Smooth muscle cell (in vitro differentiated cells): ENCODE results near the gene KCNK17. TPM values are rescaled to one million over a fixed set of nuclear protein-coding genes. Genes with fewer than 3 reads are reported as not detected.

Experiments used
- DNase-seq: peaks from one replicate; lab custom pipeline; 2025; ENCODE audit not compliant: unreplicated experiment; lab: John Stamatoyannopoulos, UW
- H2AFZ ChIP-seq: fragments of 200-600 bp; sonication (generic); 2 replicates; pipeline ENCODE4 v1.6.0; 2016; ENCODE audit warnings: antibody characterized with exemption, low read depth, mild to moderate bottlenecking
- H3F3A ChIP-seq: fragments of 200-600 bp; sonication (generic); 2 replicates; pipeline ENCODE4 v1.6.0; 2017; ENCODE audit warnings: antibody characterized with exemption, low read depth
- H3K27ac ChIP-seq: fragments of 200-600 bp; sonication (generic); 2 replicates; pipeline ENCODE4 v1.5.1; 2016; ENCODE audit warnings: low read depth, mild to moderate bottlenecking
- H3K27me3 ChIP-seq: fragments of 200-600 bp; sonication (generic); 2 replicates; pipeline ENCODE4 v1.6.1; 2016; ENCODE audit warnings: low read depth, mild to moderate bottlenecking
- H3K36me3 ChIP-seq: fragments of 200-600 bp; sonication (generic); 2 replicates; pipeline ENCODE4 v1.5.1; 2016; ENCODE audit warnings: low read depth
- H3K4me1 ChIP-seq: fragments of 200-600 bp; sonication (generic); 2 replicates; pipeline ENCODE4 v1.5.1; 2016; ENCODE audit warnings: low read depth
- H3K4me2 ChIP-seq: fragments of 200-600 bp; sonication (generic); 2 replicates; pipeline ENCODE4 v1.6.0; 2016; ENCODE audit warnings: mild to moderate bottlenecking
- H3K4me3 ChIP-seq: fragments of 200-600 bp; sonication (generic); 2 replicates; pipeline ENCODE4 v1.5.1; 2016; ENCODE audit warnings: mild to moderate bottlenecking
- H3K79me2 ChIP-seq: fragments of 200-600 bp; sonication (generic); 2 replicates; pipeline ENCODE4 v1.6.0; 2016; ENCODE audit warnings: low read depth, mild to moderate bottlenecking
- H3K9ac ChIP-seq: fragments of 200-600 bp; sonication (generic); 2 replicates; pipeline ENCODE4 v1.6.0; 2016; ENCODE audit warnings: low read depth
- H3K9me3 ChIP-seq: fragments of 200-600 bp; sonication (generic); replicated peaks from 2 replicates; pipeline ENCODE4 v1.5.1; 2016; ENCODE audit warnings: low read depth
- H4K20me1 ChIP-seq: fragments of 200-600 bp; sonication (generic); 2 replicates; pipeline ENCODE4 v1.6.0; 2016; ENCODE audit warnings: low read depth
- WGBS: methylation state at CpG from one replicate; pipeline ENCODE4 v1.1.7; 2016; ENCODE audit warnings: low lambda C conversion rate; 5-methylcytosine and 5-hydroxymethylcytosine counted together
- polyA plus RNA-seq: library from polyadenylated mRNA; unstranded; fragments of >200 nt; fragmentation: Nextera tagmentation; extraction: Ambion mirVana; gene quantifications from 2 replicates; pipeline ENCODE4 v1.2.1, GENCODE V29; 2016
- total RNA-seq: library from RNA; depleted of rRNA; stranded (reverse); fragments of >200 nt; gene quantifications from 2 replicates; pipeline ENCODE4 v1.2.3, GENCODE V29; 2014
- TF ChIP-seq, protein P1 (sequence below): fragments of 200-600 bp; sonication (generic); IDR thresholded peaks from 2 replicates; pipeline ENCODE4 v1.5.1; 2017; ENCODE audit warnings: borderline replicate concordance, mild to moderate bottlenecking, antibody characterized with exemption; ENCODE audit not compliant: insufficient read depth, poor library complexity, severe bottlenecking

Gene KCNK17
- total and polyA plus RNA-seq, 2 experiments from 2014 or later: not detected

DNA sequence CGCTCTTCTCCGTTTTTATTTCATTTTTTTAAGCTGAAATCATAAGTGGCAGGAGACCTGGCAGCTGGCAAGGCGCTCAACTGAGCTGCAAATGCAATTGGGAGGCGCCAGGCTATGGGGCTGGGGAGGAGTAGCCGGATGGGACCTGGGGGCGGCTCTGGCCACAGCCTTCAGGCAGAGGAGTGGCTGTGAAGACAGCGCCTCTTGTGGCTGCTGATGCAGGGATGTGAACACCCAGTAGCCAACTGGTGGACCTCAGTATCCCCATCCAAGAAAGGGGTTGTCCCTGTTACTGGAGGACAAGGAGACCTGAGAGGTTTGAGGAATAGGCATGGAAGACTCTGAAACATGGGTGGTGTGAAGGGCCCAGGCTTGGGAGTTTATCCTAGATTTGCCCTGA is 12.6 kb downstream of the KCNK17 start:
- DNase-seq: no peak
- no peak overlapping the region for H3K9ac ChIP-seq
- H3K4me3 ChIP-seq: no peak overlapping the region
- H4K20me1 ChIP-seq: no peaks in the 10 kb centered on the region
- H3K36me3 ChIP-seq: no peaks in the 10 kb centered on the region
- no peaks in the 10 kb centered on the region for H3F3A ChIP-seq
- H3K4me1 ChIP-seq: no peaks in the 10 kb centered on the region
- no peak overlapping the region for H2AFZ ChIP-seq
- peaks cover 42% of the 10 kb centered on the region for H3K27me3 ChIP-seq
- WGBS: 32% methylated on average over 7 of the region's 7 CpGs
- TF ChIP-seq, protein P1, sequence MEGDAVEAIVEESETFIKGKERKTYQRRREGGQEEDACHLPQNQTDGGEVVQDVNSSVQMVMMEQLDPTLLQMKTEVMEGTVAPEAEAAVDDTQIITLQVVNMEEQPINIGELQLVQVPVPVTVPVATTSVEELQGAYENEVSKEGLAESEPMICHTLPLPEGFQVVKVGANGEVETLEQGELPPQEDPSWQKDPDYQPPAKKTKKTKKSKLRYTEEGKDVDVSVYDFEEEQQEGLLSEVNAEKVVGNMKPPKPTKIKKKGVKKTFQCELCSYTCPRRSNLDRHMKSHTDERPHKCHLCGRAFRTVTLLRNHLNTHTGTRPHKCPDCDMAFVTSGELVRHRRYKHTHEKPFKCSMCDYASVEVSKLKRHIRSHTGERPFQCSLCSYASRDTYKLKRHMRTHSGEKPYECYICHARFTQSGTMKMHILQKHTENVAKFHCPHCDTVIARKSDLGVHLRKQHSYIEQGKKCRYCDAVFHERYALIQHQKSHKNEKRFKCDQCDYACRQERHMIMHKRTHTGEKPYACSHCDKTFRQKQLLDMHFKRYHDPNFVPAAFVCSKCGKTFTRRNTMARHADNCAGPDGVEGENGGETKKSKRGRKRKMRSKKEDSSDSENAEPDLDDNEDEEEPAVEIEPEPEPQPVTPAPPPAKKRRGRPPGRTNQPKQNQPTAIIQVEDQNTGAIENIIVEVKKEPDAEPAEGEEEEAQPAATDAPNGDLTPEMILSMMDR: peak; percentile 31
- no peak overlapping the region for H3K27ac ChIP-seq
- no peaks in the 10 kb centered on the region for H3K9me3 ChIP-seq
- no peak overlapping the region for H3K4me2 ChIP-seq
- no peaks in the 10 kb centered on the region for H3K79me2 ChIP-seq

DNA sequence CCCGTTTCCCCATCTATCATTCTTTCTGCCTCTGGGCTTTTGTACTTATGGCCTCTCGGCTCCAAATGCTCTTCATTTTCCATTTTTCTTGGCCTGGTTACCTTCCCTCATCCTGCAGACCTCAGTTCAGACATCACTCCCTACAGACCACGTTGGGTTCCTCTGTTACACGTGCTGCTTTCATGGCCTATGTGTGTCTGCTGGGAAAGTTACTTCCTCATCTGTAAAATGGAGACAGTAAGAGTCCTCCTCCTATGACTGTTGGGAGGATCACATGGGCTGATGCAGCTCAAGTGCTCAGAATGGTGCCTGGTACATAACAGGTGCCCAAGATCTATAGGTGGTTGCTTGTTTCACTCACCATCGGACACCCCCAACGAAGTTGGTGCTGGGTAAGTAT is 13.5 kb downstream of the KCNK17 start:
- no peak overlapping the region for H3K4me2 ChIP-seq
- no peaks in the 10 kb centered on the region for H3K79me2 ChIP-seq
- WGBS: 88% methylated on average over 6 of the region's 6 CpGs
- no peak overlapping the region for H3K4me3 ChIP-seq
- no peak overlapping the region for H2AFZ ChIP-seq
- no peaks in the 10 kb centered on the region for H3K4me1 ChIP-seq
- H3K27me3 ChIP-seq: peaks cover 41% of the 10 kb centered on the region
- H3F3A ChIP-seq: no peaks in the 10 kb centered on the region
- no peak overlapping the region for H3K27ac ChIP-seq
- TF ChIP-seq, protein P1: no peak
- H3K9me3 ChIP-seq: no peaks in the 10 kb centered on the region
- no peak for DNase-seq
- no peaks in the 10 kb centered on the region for H3K36me3 ChIP-seq
- H4K20me1 ChIP-seq: no peaks in the 10 kb centered on the region
- H3K9ac ChIP-seq: no peak overlapping the region

DNA sequence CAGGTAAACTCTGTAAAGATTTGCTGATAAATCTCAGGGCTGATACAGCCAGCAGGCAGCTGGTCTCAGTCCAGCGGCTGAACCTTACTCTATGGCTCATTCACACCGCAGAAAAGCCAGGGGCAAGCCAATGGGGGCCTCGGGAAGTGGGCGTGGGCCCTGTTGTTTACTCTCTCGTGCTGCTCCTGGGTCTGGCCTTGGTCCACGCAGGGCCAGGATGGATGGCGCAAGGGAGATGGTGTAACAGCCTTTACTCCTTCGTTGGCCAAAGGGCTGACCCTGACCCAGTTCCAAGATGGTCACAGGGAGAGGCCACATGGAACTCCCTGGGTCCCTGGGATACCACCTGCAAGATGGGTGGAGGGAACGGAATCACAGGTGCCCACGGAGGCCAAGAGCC is 16.2 kb downstream of the KCNK17 start:
- TF ChIP-seq, protein P1: no peak
- 85% methylated on average over 10 of the region's 10 CpGs for WGBS
- Histone ChIP-seq H3K9me3 (no peaks in the 10 kb centered on the region), H3K4me3 (no peak overlapping the region), H3K79me2 (no peaks in the 10 kb centered on the region), H2AFZ (no peak overlapping the region), H3K27ac (no peak overlapping the region), H3K4me1 (no peaks in the 10 kb centered on the region), H3K9ac (no peak overlapping the region), H3K27me3 (peaks cover 33% of the 10 kb centered on the region), H4K20me1 (no peaks in the 10 kb centered on the region), H3K4me2 (no peak overlapping the region), H3F3A (no peaks in the 10 kb centered on the region), H3K36me3 (no peaks in the 10 kb centered on the region)
- DNase-seq: no peak
